Ammon's horn (tissue), 1 donor: ENCODE measurements around the gene BDH1.

Source experiments
- DNase-seq: peaks from one replicate; pipeline ENCODE4 v3.0.0-alpha.2; 2016; ENCODE audit warnings: low spot score

BDH1 gene

GRCh38 chr3:197549261-197549885, 6.4 kb downstream of the BDH1 start:
- no peak for DNase-seq

GRCh38 chr3:197547306-197548011, 8.3 kb downstream of the BDH1 start:
- no peak for DNase-seq

- no peak for DNase-seq
Measured at GRCh38 chr3:197546307-197547085, 9.3 kb downstream of the BDH1 start.

- DNase-seq = no peak
Measured at GRCh38 chr3:197545571-197545970, 10.2 kb downstream of the BDH1 start.

- no peak for DNase-seq
Measured at GRCh38 chr3:197545101-197545500, 10.7 kb downstream of the BDH1 start.

GRCh38 chr3:197542741-197543454, 12.9 kb downstream of the BDH1 start:
- DNase-seq = peak; percentile 71

- DNase-seq = peak; percentile 83
Measured at GRCh38 chr3:197541756-197542539, 13.8 kb downstream of the BDH1 start.

- DNase-seq = no peak
Measured at GRCh38 chr3:197540961-197541377, 14.8 kb downstream of the BDH1 start.

- no peak for DNase-seq
Measured at GRCh38 chr3:197539651-197540051, 16.1 kb downstream of the BDH1 start.

- no peak for DNase-seq
Measured at GRCh38 chr3:197533927-197534725, 21.6 kb downstream of the BDH1 start.

GRCh38 chr3:197533396-197533795, 22.4 kb downstream of the BDH1 start:
- DNase-seq = no peak

- DNase-seq = no peak
Measured at GRCh38 chr3:197532388-197532787, 23.4 kb downstream of the BDH1 start.

- no peak for DNase-seq
Measured at GRCh38 chr3:197528190-197528589, 27.6 kb downstream of the BDH1 start.

GRCh38 chr3:197527569-197527968, 28.2 kb downstream of the BDH1 start:
- no peak for DNase-seq

GRCh38 chr3:197525706-197526105, 30.1 kb downstream of the BDH1 start:
- DNase-seq = no peak

- DNase-seq = no peak
Measured at GRCh38 chr3:197524128-197524527, 31.6 kb downstream of the BDH1 start.

GRCh38 chr3:197523526-197523925, 32.2 kb downstream of the BDH1 start:
- DNase-seq = no peak

- no peak for DNase-seq
Measured at GRCh38 chr3:197522881-197523441, 32.8 kb downstream of the BDH1 start.

- DNase-seq = no peak
Measured at GRCh38 chr3:197522183-197522715, 33.5 kb downstream of the BDH1 start.
